HG03095 (cell line): ENCODE results near the gene METRN.

Experiments
- ATAC-seq: cut with Tn5 transposase; IDR thresholded peaks from one replicate; pipeline ENCODE4 v1.9.1; 2021; ENCODE audit warnings: moderate library complexity; ENCODE audit not compliant: unreplicated experiment

Gene METRN

DNA sequence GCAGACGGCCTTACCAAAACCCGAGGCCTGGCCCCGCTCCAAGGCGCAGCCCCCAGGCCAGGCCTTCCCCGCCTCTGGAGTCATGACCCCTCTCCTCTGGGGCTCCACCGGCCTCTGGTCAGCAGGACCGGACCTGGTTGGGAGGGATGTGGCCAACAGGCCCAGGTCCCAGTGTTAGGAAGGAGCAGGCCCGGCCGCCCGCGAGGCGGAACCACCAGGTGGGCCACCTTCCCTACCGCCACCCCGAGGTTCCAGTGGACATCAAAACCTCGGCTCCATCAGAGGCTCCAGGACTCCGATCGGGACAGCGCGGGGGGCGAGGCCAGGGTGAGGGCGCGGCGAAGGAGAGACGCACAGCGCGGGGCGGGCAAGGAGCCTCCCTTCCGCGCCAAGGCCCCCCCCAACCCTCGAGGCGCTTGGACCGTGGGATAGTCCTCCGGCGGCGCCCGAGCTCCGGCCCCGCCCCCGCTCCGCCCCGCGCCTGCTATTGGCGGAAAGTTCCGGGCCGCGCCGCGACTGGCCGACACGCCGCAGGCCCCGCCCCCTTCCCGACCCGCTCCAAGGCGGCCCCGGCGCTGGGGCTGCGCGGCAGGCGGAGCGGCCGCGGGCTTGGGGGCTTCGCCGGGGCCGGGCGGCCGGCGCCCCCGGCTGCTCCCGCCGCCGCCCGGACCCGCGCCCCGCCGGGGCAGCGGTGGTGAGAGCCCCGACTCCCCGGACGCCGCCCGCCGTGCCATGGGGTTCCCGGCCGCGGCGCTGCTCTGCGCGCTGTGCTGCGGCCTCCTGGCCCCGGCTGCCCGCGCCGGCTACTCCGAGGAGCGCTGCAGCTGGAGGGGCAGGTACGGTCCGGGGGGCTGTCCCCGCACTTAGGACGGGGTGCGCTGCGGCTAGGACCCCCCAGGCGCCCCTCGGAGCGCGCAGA, at the start of gene METRN:
Gene METRN (plus strand): TSS at position 561 of the 919 bp plus-strand sequence. CDS start 172 bp downstream, at position 733.
- peak; percentile 58 for ATAC-seq

GRCh38 chr16:666572-666971, 48.3 kb upstream of the METRN start:
- no peak for ATAC-seq

DNA sequence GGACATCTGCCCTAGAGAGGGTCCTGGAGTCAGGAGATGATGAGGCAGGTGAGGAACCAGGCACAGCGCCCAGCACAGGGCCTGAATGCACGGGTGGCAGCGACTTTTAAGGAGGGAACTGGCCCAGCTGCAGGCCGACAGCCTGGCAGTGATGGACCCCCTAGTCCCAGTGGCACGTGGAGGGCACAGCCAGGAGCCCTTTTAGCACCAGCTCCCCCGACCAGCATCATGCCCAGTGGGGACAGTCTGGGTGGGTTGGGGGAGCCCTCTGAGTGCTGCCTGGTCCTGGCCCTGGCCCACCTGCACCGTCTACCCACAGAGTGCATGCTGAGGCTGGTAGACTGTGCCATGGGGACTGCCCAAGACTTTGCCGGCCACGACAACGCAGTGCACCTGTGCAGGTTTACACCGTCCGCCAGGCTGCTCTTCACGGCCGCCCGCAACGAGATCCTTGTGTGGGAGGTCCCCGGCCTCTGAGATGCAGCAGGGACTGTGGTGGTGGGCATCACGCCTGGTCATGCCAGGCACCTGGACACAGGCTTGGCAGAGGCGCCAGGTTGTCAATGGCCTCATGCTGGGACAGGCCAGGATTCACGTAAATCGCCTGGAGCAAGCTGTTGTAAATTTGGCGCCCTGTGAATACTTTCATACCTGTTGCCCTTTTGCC, 47.7 kb upstream of the METRN start:
- ATAC-seq, result no peak

DNA sequence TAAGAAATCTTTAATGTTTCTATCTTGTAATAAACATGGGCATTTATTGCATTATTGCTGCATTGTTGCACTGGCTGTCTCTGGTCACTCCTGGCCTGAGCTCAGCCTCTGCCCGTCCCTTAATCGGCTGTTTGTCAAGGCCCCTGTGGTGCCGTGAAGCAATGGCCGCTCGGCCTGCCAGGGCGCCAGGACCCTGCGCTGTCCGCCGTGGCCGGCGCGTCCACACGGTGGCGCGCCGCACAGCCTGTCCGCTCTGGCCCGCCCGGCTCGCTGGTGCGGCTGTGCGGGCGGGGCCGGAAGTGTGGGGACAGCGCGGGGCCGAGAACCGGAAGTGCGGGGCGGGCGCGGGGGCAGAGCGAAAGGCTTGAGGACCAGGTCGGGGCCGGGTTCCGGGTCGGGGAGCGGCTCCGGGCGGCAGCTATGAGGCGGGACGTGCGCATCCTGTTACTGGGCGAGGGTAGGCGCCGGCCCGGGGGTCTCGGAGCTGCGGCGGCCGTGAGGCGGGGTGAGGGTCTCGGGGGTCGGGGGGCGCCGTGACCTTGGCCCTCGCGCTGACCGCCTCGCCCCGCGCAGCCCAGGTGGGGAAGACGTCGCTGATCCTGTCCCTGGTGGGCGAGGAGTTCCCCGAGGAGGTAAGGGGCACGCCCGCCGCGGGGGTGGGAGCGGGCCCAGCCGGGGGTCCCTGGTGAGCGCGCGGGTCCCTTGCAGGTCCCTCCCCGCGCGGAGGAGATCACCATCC, 47.0 kb upstream of the METRN start, which contains the start of gene RHOT2:
Gene RHOT2 (plus strand): TSS at position 353 of the 739 bp plus-strand sequence. CDS start 68 bp downstream, at position 421.
- ATAC-seq, result peak; percentile 59

- ATAC-seq, result no peak
Observed at GRCh38 chr16:668519-669171, 46.3 kb upstream of the METRN start.

- no peak for ATAC-seq
Observed at GRCh38 chr16:669666-670065, 45.3 kb upstream of the METRN start.

GRCh38 chr16:670485-671352, 44.2 kb upstream of the METRN start:
- ATAC-seq, result no peak

GRCh38 chr16:671353-672131, 43.4 kb upstream of the METRN start:
- ATAC-seq, result no peak

- no peak for ATAC-seq
Observed at GRCh38 chr16:672371-672770, 42.5 kb upstream of the METRN start.

GRCh38 chr16:672851-673250, 42.1 kb upstream of the METRN start:
- ATAC-seq, result no peak

DNA sequence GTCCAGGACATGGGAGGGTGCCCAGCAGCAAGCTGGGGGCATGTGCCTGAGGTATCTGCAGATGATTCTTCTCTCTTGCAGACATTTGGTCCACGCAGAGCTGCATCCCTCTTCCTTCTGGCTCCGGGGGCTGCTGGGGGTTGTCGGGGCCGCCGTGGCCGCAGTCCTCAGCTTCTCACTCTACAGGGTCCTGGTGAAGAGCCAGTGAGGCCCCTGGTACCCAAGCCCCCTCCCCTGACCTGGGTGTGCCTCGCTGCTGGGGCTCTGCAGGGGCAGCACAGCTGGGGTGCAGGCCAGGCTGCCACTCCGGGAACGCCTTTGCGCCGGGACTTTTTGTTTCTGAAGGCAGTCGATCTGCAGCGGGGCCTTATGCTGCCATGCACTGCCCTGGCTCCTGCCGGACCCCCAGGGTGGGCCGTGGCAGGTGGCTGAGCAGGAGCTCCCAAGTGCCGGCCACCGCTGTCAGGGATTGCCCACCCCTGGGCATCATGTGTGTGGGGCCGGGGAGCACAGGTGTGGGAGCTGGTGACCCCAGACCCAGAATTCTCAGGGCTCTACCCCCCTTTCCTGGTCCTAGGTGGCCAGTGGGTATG, 41.4 kb upstream of the METRN start:
- no peak for ATAC-seq

- ATAC-seq, result no peak
Observed at GRCh38 chr16:674214-674881, 40.6 kb upstream of the METRN start.

DNA sequence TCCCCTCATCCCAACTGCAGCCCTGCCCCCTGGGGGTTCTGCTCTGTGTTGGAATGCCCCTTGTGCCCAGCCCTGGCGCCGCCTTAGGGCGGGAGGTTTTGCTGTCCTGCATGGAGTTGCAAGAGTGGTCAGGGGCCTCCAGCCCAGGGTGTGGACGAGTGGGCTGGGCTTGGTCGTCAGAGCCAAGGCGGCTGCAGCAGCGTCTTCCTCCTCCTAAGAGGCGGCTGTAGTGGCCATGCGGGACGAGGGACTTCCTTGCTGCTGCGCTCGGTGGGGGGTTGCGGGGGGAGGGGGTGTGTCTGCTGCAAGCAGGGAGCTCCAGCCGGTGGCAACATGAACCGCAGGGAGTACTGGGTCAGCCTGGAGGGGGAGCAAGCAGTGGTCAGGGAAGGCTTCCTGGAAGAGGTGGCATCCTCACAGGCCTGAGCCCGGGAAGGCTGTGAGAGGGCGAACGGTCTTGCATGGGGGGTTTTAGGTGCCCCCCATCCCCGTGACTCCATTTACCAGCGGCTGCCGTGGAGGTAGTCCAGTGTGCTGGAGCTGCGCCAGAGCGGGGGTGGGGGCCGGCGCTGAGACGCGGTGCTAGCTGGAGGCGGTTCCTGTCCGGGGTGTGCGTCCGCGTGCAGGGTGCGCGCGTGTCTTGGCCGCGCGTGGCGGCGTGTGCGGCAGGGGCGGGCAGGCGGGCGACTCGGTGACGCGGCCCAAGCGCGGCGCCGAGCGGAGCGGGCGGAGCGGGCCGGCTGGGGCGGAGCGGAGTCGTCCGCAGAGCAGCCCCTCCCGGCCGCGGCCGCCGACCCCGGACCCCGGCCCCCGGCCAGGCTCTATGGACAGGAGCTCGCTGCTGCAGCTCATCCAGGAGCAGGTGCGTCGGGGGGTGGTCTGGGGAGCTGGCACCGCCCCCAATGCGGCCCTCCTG, 39.7 kb upstream of the METRN start, which contains the start of gene RHBDL1:
Gene RHBDL1 (plus strand): TSS at position 704 of the 916 bp plus-strand sequence. CDS start 120 bp downstream, at position 824.
- no peak for ATAC-seq

- no peak for ATAC-seq
Observed at GRCh38 chr16:675884-676564, 38.9 kb upstream of the METRN start.

GRCh38 chr16:676565-676902, 38.4 kb upstream of the METRN start:
- no peak for ATAC-seq

- no peak for ATAC-seq
Observed at GRCh38 chr16:676913-677312, 38.0 kb upstream of the METRN start.
